HG02973 (cell line): ENCODE results near the gene NPIPB5.
"Not testable (repeated sequence)": the region's sequence is repeated elsewhere in the genome, so short reads cannot be mapped to it uniquely, and the experiment has no call there.

Experiments used
- ATAC-seq: cut with Tn5 transposase; IDR thresholded peaks from one replicate; pipeline ENCODE4 v1.9.1; 2021; ENCODE audit warnings: moderate library complexity; ENCODE audit not compliant: unreplicated experiment

Gene NPIPB5

GRCh38 chr16:22510591-22510990, at the start of gene NPIPB5:
Gene NPIPB5, plus strand, starts transcription at chr16:22510891. Its CDS starts 2,911 bp downstream, at chr16:22513802.
- ATAC-seq: not testable (repeated sequence)

- ATAC-seq: not testable (repeated sequence)
Observed at GRCh38 chr16:22468846-22469245, 41.8 kb upstream of the NPIPB5 start.

GRCh38 chr16:22537996-22538395, 27.3 kb downstream of the NPIPB5 start:
- ATAC-seq: not testable (repeated sequence)

GRCh38 chr16:22544809-22545208, 34.1 kb downstream of the NPIPB5 start:
- not testable (repeated sequence) for ATAC-seq

GRCh38 chr16:22546630-22547029, 35.9 kb downstream of the NPIPB5 start:
- not testable (repeated sequence) for ATAC-seq

- ATAC-seq: not testable (repeated sequence)
Observed at GRCh38 chr16:22547170-22547765, 36.6 kb downstream of the NPIPB5 start.

- ATAC-seq: not testable (repeated sequence)
Observed at GRCh38 chr16:22549853-22550252, 39.2 kb downstream of the NPIPB5 start.

GRCh38 chr16:22551143-22551542, 40.5 kb downstream of the NPIPB5 start:
- not testable (repeated sequence) for ATAC-seq

GRCh38 chr16:22551651-22552050, 41.0 kb downstream of the NPIPB5 start:
- not testable (repeated sequence) for ATAC-seq

GRCh38 chr16:22556759-22557158, 46.1 kb downstream of the NPIPB5 start:
- ATAC-seq: not testable (repeated sequence)
